Hypothalamus (tissue), 51 donors: ENCODE results near the gene ARIH2.

Experiments
- DNase-seq, 51 donors: peaks; one replicate each; lab custom pipeline; 2025; lab: John Stamatoyannopoulos, UW

Gene ARIH2

GRCh38 chr3:49030321-49030720 is 111.7 kb downstream of the ARIH2 start:
- DNase-seq: no peak

GRCh38 chr3:49032646-49033304 is 114.1 kb downstream of the ARIH2 start:
- DNase-seq: peak in 1 of 51 donors; percentile 13

GRCh38 chr3:49034650-49035049 is 116.0 kb downstream of the ARIH2 start:
- DNase-seq: no peak

- DNase-seq: no peak
These were observed 116.6 kb downstream of the ARIH2 start for GRCh38 chr3:49035281-49035680.
